H1 (cell line): ENCODE results near the gene BLMH. TPM values are rescaled to one million over a fixed set of nuclear protein-coding genes. Genes with fewer than 3 reads are reported as not detected.

Source experiments
- CTCF ChIA-PET: fragments of 300-600 bp; sonication (Branson Sonifier 250); formaldehyde crosslinking; loops from one replicate; lab custom pipeline; 2021; ENCODE audit not compliant: partially characterized antibody; lab: Charles Lee
- POLR2A ChIA-PET: fragments of 300-600 bp; sonication (Branson Sonifier 250); formaldehyde crosslinking; loops from one replicate; lab custom pipeline; 2021; ENCODE audit warnings: inconsistent platforms; ENCODE audit not compliant: partially characterized antibody; lab: Charles Lee
- DNase-seq, 2 experiments: peaks; one replicate each; pipeline versions ENCODE4 v3.0.0 to v3.0.0-alpha.2; 2010 to 2022; ENCODE audit warnings: low spot score in 2 of 2, low read depth in 1 of 2, mixed read lengths in 1 of 2
- FAIRE-seq: peaks from 2 replicates; lab custom pipeline; 2011; peaks lifted over from hg19 to GRCh38; lab: Jason Lieb, UNC
- H2AFZ ChIP-seq: 2 replicates; pipeline ENCODE4 v1.8.1; 2012; ENCODE audit warnings: low read length, inconsistent platforms
- H2AK5ac ChIP-seq: 2 replicates; pipeline ENCODE4 v1.6.1; 2013; ENCODE audit warnings: low read depth, low read length
- H2BK120ac ChIP-seq: replicated peaks from 2 replicates; pipeline ENCODE3; 2013; ENCODE audit warnings: low read depth, low read length, inconsistent platforms
- H2BK12ac ChIP-seq: 2 replicates; pipeline ENCODE4 v1.6.1; 2013; ENCODE audit warnings: low read depth, low read length
- H2BK15ac ChIP-seq: 2 replicates; pipeline ENCODE4 v1.6.1; 2013; ENCODE audit warnings: low read length
- H2BK20ac ChIP-seq: 2 replicates; pipeline ENCODE4 v1.6.1; 2013; ENCODE audit warnings: low read length
- H2BK5ac ChIP-seq: 2 replicates; pipeline ENCODE4 v1.6.1; 2013; ENCODE audit warnings: low read depth, low read length
- H3K14ac ChIP-seq: 2 replicates; pipeline ENCODE4 v1.6.1; 2013; ENCODE audit warnings: inconsistent platforms; ENCODE audit not compliant: insufficient read length
- H3K18ac ChIP-seq: 2 replicates; pipeline ENCODE4 v1.6.1; 2013; ENCODE audit warnings: low read length; ENCODE audit errors: extremely low read depth
- H3K23ac ChIP-seq: 2 replicates; pipeline ENCODE4 v1.6.1; 2013; ENCODE audit warnings: inconsistent platforms; ENCODE audit not compliant: insufficient read length
- H3K23me2 ChIP-seq: 2 replicates; pipeline ENCODE4 v1.6.1; 2013; ENCODE audit warnings: low read depth, low read length
- H3K27ac ChIP-seq: 2 replicates; pipeline ENCODE4 v1.6.1; 2011; ENCODE audit warnings: low read depth, low read length, inconsistent platforms
- H3K27me3 ChIP-seq, 4 experiments: replicated peaks in 1 of 4; 1 replicate in 1 of 4; 2 replicates in 3 of 4; pipeline versions ENCODE4 v1.6.1 to v1.8.1; 2011 to 2013; ENCODE audit warnings: low read length in 3 of 4, mild to moderate bottlenecking in 3 of 4, inconsistent platforms in 2 of 4, mixed read lengths in 2 of 4, moderate library complexity in 1 of 4; ENCODE audit not compliant: control insufficient read depth in 3 of 4, insufficient read depth in 3 of 4; ENCODE audit errors: extremely low read depth in 1 of 4
- H3K36me3 ChIP-seq, 4 experiments: 2 replicates each; pipeline versions ENCODE4 v1.6.1 to v1.8.1; 2011 to 2013; ENCODE audit warnings: mild to moderate bottlenecking in 4 of 4, low read length in 3 of 4, moderate library complexity in 2 of 4, control low read depth in 1 of 4, inconsistent platforms in 1 of 4; ENCODE audit not compliant: insufficient read depth in 4 of 4, control insufficient read depth in 2 of 4
- H3K4ac ChIP-seq: replicated peaks from 2 replicates; pipeline ENCODE3; 2013; ENCODE audit warnings: low read length, low read depth, mixed read lengths, inconsistent platforms; ENCODE audit not compliant: insufficient read length
- H3K4me1 ChIP-seq, 4 experiments: replicated peaks in 1 of 4; 1 replicate in 1 of 4; 2 replicates in 3 of 4; pipeline versions ENCODE4 v1.6.1 to v1.8.1; 2011 to 2013; ENCODE audit warnings: low read length in 3 of 4, inconsistent platforms in 2 of 4, mixed read lengths in 1 of 4; ENCODE audit not compliant: insufficient read depth in 4 of 4, control insufficient read depth in 3 of 4
- H3K4me2 ChIP-seq, 2 experiments: 2 replicates each; pipeline versions ENCODE4 v1.6.1 to v1.8.1; 2011 to 2013; ENCODE audit warnings: low read depth in 2 of 2, low read length in 2 of 2, control low read depth in 1 of 2, inconsistent platforms in 1 of 2, mild to moderate bottlenecking in 1 of 2; ENCODE audit not compliant: insufficient read depth in 1 of 2
- H3K4me3 ChIP-seq, 4 experiments: fragments of 200-600, 300-600 bp in 1 of 4; sonication (generic), shearing (Covaris generic), sonication (Bioruptor Twin) in 1 of 4; 2 replicates each; pipeline versions ENCODE4 v1.5.1 to v1.8.1; 2011 to 2016; ENCODE audit warnings: low read length in 4 of 4, low read depth in 3 of 4, control low read depth in 2 of 4, inconsistent platforms in 2 of 4, mild to moderate bottlenecking in 2 of 4, mixed read lengths in 1 of 4, moderate library complexity in 1 of 4; ENCODE audit not compliant: insufficient read depth in 2 of 4; ENCODE audit errors: extremely low read depth in 1 of 4
- H3K56ac ChIP-seq: replicated peaks from 2 replicates; pipeline ENCODE3; 2013; ENCODE audit warnings: low read depth, mild to moderate bottlenecking, mixed read lengths, low read length, inconsistent platforms; ENCODE audit not compliant: insufficient read length
- H3K79me1 ChIP-seq: 2 replicates; pipeline ENCODE4 v1.6.1; 2013; ENCODE audit warnings: low read depth, low read length, control low read depth
- H3K79me2 ChIP-seq, 2 experiments: 2 replicates each; pipeline versions ENCODE4 v1.6.1 to v1.8.1; 2012 to 2013; ENCODE audit warnings: low read length in 2 of 2, mild to moderate bottlenecking in 2 of 2, inconsistent platforms in 1 of 2; ENCODE audit not compliant: insufficient read depth in 2 of 2, control insufficient read depth in 1 of 2
- H3K9ac ChIP-seq, 4 experiments: replicated peaks in 1 of 4; 1 replicate in 1 of 4; 2 replicates in 3 of 4; pipeline versions ENCODE4 v1.6.1 to v1.8.1; 2011 to 2013; ENCODE audit warnings: low read depth in 3 of 4, low read length in 3 of 4, control low read depth in 2 of 4, mild to moderate bottlenecking in 2 of 4, moderate library complexity in 2 of 4, inconsistent platforms in 1 of 4; ENCODE audit errors: extremely low read depth in 1 of 4
- H3K9me3 ChIP-seq, 2 experiments: 2 replicates each; pipeline versions ENCODE4 v1.6.1 to v1.8.1; 2012 to 2013; ENCODE audit warnings: mild to moderate bottlenecking in 2 of 2, moderate library complexity in 2 of 2, control low read depth in 1 of 2, inconsistent platforms in 1 of 2, low read depth in 1 of 2, low read length in 1 of 2, mixed read lengths in 1 of 2; ENCODE audit not compliant: insufficient read depth in 2 of 2
- H4K20me1 ChIP-seq, 2 experiments: replicated peaks in 1 of 2; 2 replicates each; pipeline versions ENCODE3 to v1.8.1; 2011 to 2013; ENCODE audit warnings: inconsistent platforms in 2 of 2, low read length in 2 of 2, mild to moderate bottlenecking in 1 of 2; ENCODE audit not compliant: insufficient read depth in 2 of 2, control insufficient read depth in 1 of 2
- H4K5ac ChIP-seq: 2 replicates; pipeline ENCODE4 v1.6.1; 2013; ENCODE audit warnings: low read length, low read depth, mixed read lengths, inconsistent platforms; ENCODE audit not compliant: insufficient read length
- H4K8ac ChIP-seq: 2 replicates; pipeline ENCODE4 v1.8.0; 2013; ENCODE audit warnings: mild to moderate bottlenecking, moderate library complexity, low read length, inconsistent platforms; ENCODE audit not compliant: insufficient read depth; ENCODE audit errors: extremely low read depth
- H4K91ac ChIP-seq: replicated peaks from 2 replicates; pipeline ENCODE3; 2013; ENCODE audit warnings: low read length, mixed read lengths, inconsistent platforms; ENCODE audit not compliant: insufficient read length
- CHD1 ChIP-seq: IDR thresholded peaks from 2 replicates; pipeline ENCODE4 v1.6.1; 2012; ENCODE audit warnings: low read depth, low read length, improper control_type of control experiment
- KDM1A ChIP-seq: fragments of 200-600, 300-600 bp; sonication (generic); IDR thresholded peaks from 2 replicates; pipeline ENCODE4 v1.7.1; 2016; ENCODE audit warnings: mild to moderate bottlenecking, low read length, borderline replicate concordance
- TAF7 ChIP-seq: optimal IDR thresholded peaks from 2 replicates; pipeline ENCODE3; 2011; ENCODE audit warnings: low read depth, mild to moderate bottlenecking, inconsistent platforms, low read length, moderate library complexity, borderline replicate concordance
- WGBS, 2 experiments: shearing (Covaris generic) in 1 of 2; methylation state at CpG; one replicate each; pipeline versions ENCODE4 v1.1.6 to v1.1.7; 2013 to 2015; ENCODE audit warnings: low lambda C conversion rate in 2 of 2, mixed read lengths in 2 of 2, inconsistent platforms in 1 of 2, low coverage in 1 of 2, missing lambda C conversion rate in 1 of 2; ENCODE audit not compliant: insufficient replicate concordance in 2 of 2, insufficient coverage in 1 of 2, insufficient read length in 1 of 2; ENCODE audit errors: extremely low coverage in 1 of 2, missing lambda C conversion rate in 1 of 2; 5-methylcytosine and 5-hydroxymethylcytosine counted together
- polyA plus RNA-seq, 7 experiments: library from polyadenylated mRNA; depleted of rRNA in 3 of 7; stranded (reverse) in 5 of 7; unstranded in 2 of 7; fragments of >200 nt in 5 of 7; fragments of 200-250 nt in 2 of 7; gene quantifications; 1 replicate in 5 of 7; 2 replicates in 1 of 7; 4 replicates in 1 of 7; pipeline versions ENCODE4 v1.2.1 to v1.2.3, GENCODE V29; 2011 to 2013; ENCODE audit warnings: missing spikeins in 2 of 7, mixed read lengths in 2 of 7
- total RNA-seq: library from RNA; stranded (reverse); fragmentation: NEBNext Ultra II Directional; extraction: Animal tissue kit (Norgen Biotek cat#: 25700); gene quantifications from 2 replicates; pipeline ENCODE4 v1.2.1, GENCODE V29; 2021

BLMH gene
- total and polyA plus RNA-seq, 2 of the 8 experiments (the other 6 are each of a cell fraction or from before 2014, with no cell fraction given), result 18.2 to 74.3 TPM

DNA sequence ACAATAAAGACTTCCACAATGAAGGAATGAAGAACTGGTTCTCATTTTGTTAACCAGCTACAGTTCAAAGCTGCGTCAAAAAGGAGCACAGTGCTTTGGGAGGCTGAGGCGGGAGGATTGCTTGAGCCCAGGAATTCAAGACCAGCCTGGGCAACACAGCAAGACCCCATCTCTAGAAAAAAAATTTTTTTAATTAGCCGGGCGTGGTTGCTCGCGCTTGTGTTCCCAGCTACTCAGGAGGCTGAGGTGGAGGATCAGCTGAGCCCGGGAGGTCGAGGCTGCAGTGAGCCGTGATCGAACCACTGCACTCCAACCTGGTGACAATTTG is 55.5 kb downstream of the BLMH start:
- H3K9ac ChIP-seq, result no peak overlapping the region
- H3K27me3 ChIP-seq, result peaks cover 32 to 63% (median 58%) of the 10 kb centered on the region in 4 experiments
- peaks cover 17% of the 10 kb centered on the region; the same call in 1 of the 2 replicates for H3K23me2 ChIP-seq
- H4K8ac ChIP-seq, result peak overlapping the region; percentile 80; the same call in 1 of the 2 replicates
- H2BK20ac ChIP-seq, result no peak overlapping the region
- H3K23ac ChIP-seq, result no peak overlapping the region
- DNase-seq (no peak), FAIRE-seq (no peak)
- H4K91ac ChIP-seq, result no peak overlapping the region
- no peak overlapping the region for H3K18ac ChIP-seq
- POLR2A ChIA-PET, result interaction anchor here (0.9 to 2.3 kb wide), 5 partner anchors 12 to 119 kb away, joined by 3 to 9 read pairs (median 6); partner anchors contain the start of gene BLMH
- TF ChIP-seq TAF7 (no peak), CHD1 (no peak), KDM1A (peak; percentile 93)
- H2BK12ac ChIP-seq, result no peak overlapping the region
- H2BK15ac ChIP-seq, result no peak overlapping the region
- H2BK120ac ChIP-seq, result no peak overlapping the region
- no peaks in the 10 kb centered on the region for H3K79me1 ChIP-seq
- H2BK5ac ChIP-seq, result no peak overlapping the region
- peak overlapping the region; percentile 67 to 88 for H3K4me2 ChIP-seq
- H3K79me2 ChIP-seq, result no peaks in the 10 kb centered on the region
- CTCF ChIA-PET, result interaction anchor here (0.7 to 5.0 kb wide), 12 partner anchors 12 to 110 kb away, joined by 3 to 36 read pairs (median 6); no protein-coding TSS in a partner anchor
- H4K5ac ChIP-seq, result no peak overlapping the region
- no peak overlapping the region for H2AK5ac ChIP-seq
- peaks cover 5 to 8% of the 10 kb centered on the region in 2 experiments; a peak in 2 of 4 replicates for H3K9me3 ChIP-seq
- H4K20me1 ChIP-seq, result no peaks in the 10 kb centered on the region
- H2AFZ ChIP-seq, result no peak overlapping the region
- WGBS, 2 experiments, result 52% methylated on average over 10 of the region's 10 CpGs; no CpG with 5 or more reads in 1 of the 2 experiments
- no peak overlapping the region for H3K14ac ChIP-seq
- H3K4me1 ChIP-seq, result peaks cover 0 to 18% (median 15%) of the 10 kb centered on the region in 4 experiments; a peak in 5 of 7 replicates
- H3K4me3 ChIP-seq, result peak overlapping the region; percentile 34 to 63 (median 48); a peak in 6 of 8 replicates
- H3K56ac ChIP-seq, result no peak overlapping the region
- H3K36me3 ChIP-seq, result peaks cover 0 to 7% (median 0%) of the 10 kb centered on the region in 4 experiments; a peak in 1 of 8 replicates
- no peak overlapping the region for H3K27ac ChIP-seq
- no peak overlapping the region for H3K4ac ChIP-seq
